Endothelial cell of umbilical vein (primary cell): ENCODE measurements around the gene IL25.

Experiments used
- EZH2 ChIP-seq: IDR thresholded peaks from 2 replicates; pipeline ENCODE4 v1.6.1; 2012; ENCODE audit warnings: borderline replicate concordance, low read depth, mild to moderate bottlenecking, moderate library complexity, low read length, inconsistent platforms; ENCODE audit not compliant: severe bottlenecking
- GATA2 ChIP-seq: IDR thresholded peaks from 2 replicates; pipeline ENCODE4 v1.7.0; 2011; ENCODE audit warnings: low read depth, mild to moderate bottlenecking, moderate library complexity, mixed read lengths, low read length; ENCODE audit not compliant: insufficient read length, insufficient read depth
- JUN ChIP-seq: IDR thresholded peaks from 2 replicates; pipeline ENCODE4 v1.6.1; 2011; ENCODE audit warnings: borderline replicate concordance, low read depth; ENCODE audit not compliant: insufficient read length, insufficient read depth
- POLR2A ChIP-seq: IDR thresholded peaks from 2 replicates; pipeline ENCODE4 v1.6.1; 2012; ENCODE audit warnings: low read depth, mild to moderate bottlenecking, control low read depth, low read length
- POLR2AphosphoS5 ChIP-seq: IDR thresholded peaks from 2 replicates; pipeline ENCODE4 v1.6.1; 2012; ENCODE audit warnings: low read depth, mild to moderate bottlenecking, control low read depth, low read length, moderate library complexity; ENCODE audit not compliant: insufficient read depth
- TF ChIP-seq, protein P1 (sequence below), 2 donors: IDR thresholded peaks; 1 replicate in 1 of 2; 2 replicates in 1 of 2; pipeline ENCODE4 v1.5.1; 2011; ENCODE audit warnings: low read length in 2 of 2, mild to moderate bottlenecking in 2 of 2, moderate library complexity in 2 of 2, control low read depth in 1 of 2, inconsistent platforms in 1 of 2, low read depth in 1 of 2; ENCODE audit not compliant: insufficient read depth in 1 of 2; ENCODE audit errors: extremely low read depth in 1 of 2
- TF ChIP-seq, protein P2 (sequence below): IDR thresholded peaks from 2 replicates; pipeline ENCODE4 v1.6.1; 2011; ENCODE audit not compliant: insufficient read depth, insufficient read length

DNA sequence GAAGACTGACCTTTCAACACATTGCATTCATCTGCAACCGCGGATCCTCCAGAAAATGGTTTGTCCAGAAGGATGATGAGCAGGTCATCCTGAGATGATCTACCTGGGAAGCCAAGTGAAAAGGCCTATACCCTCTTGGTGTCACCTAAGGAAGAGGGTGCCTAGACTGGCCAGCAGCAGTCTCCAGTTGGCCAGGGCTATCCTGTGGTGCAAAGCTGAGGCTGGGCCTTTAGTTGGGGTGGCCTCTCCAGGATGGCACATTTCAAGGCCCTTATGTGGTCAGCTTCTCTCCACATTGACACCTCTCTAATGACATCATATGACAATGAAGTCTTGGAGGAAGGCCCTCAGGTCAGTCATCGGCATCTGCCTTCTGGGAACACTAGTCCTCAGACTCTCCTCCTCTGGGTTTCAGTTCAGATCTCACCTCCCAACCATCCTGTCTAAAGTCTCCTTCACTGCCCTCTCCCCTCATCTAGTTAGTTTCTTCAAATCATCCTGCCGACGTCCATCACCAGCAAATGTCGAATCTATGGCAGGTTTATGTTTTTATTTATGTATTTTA is 16.7 kb upstream of the IL25 start:
- no peak for TF ChIP-seq POLR2A
- TF ChIP-seq, protein P1, sequence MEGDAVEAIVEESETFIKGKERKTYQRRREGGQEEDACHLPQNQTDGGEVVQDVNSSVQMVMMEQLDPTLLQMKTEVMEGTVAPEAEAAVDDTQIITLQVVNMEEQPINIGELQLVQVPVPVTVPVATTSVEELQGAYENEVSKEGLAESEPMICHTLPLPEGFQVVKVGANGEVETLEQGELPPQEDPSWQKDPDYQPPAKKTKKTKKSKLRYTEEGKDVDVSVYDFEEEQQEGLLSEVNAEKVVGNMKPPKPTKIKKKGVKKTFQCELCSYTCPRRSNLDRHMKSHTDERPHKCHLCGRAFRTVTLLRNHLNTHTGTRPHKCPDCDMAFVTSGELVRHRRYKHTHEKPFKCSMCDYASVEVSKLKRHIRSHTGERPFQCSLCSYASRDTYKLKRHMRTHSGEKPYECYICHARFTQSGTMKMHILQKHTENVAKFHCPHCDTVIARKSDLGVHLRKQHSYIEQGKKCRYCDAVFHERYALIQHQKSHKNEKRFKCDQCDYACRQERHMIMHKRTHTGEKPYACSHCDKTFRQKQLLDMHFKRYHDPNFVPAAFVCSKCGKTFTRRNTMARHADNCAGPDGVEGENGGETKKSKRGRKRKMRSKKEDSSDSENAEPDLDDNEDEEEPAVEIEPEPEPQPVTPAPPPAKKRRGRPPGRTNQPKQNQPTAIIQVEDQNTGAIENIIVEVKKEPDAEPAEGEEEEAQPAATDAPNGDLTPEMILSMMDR (IDR thresholded peaks at IDR 0.05; ENCODE audit: extremely low read depth in 1 of 2, insufficient read depth in 1 of 2, low read depth in 1 of 2, low read length in 2 of 2) = no peak
- TF ChIP-seq, protein P2, sequence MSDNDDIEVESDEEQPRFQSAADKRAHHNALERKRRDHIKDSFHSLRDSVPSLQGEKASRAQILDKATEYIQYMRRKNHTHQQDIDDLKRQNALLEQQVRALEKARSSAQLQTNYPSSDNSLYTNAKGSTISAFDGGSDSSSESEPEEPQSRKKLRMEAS = no peak
- no peak for TF ChIP-seq EZH2
- no peak for TF ChIP-seq GATA2
- TF ChIP-seq POLR2AphosphoS5 = no peak
- TF ChIP-seq JUN = no peak
